Panc1 (cell line): ENCODE data around the gene ATE1. TPM values are rescaled to one million over a fixed set of nuclear protein-coding genes. Genes with fewer than 3 reads are reported as not detected.

Source experiments
- ATAC-seq: fragments of 200-7000 bp; cut with Tn5 transposase; 2 replicates; pipeline ENCODE4 v1.9.1; 2020; ENCODE audit warnings: mild to moderate bottlenecking, moderate library complexity
- BruUV-seq: library from RNA; stranded (reverse); fragments of 400-500 nt; replicated peaks from 2 replicates; lab custom pipeline; 2021; lab: Mats Ljungman, UMichigan
- CTCF ChIA-PET: fragments of 300-600 bp; sonication (Branson Sonifier 250); formaldehyde crosslinking; loops from one replicate; lab custom pipeline; 2022; ENCODE audit warnings: antibody characterized with exemption; lab: Charles Lee
- POLR2A ChIA-PET: fragments of 300-600 bp; sonication (Branson Sonifier 250); formaldehyde crosslinking; loops from one replicate; lab custom pipeline; 2022; ENCODE audit warnings: antibody characterized with exemption; lab: Charles Lee
- DNase-seq: peaks from one replicate; pipeline ENCODE4 v3.0.0-alpha.2; 2010; ENCODE audit warnings: low read depth, low spot score
- H3K27ac ChIP-seq: 2 replicates; pipeline ENCODE4 v1.5.1; 2011; ENCODE audit warnings: mild to moderate bottlenecking, low read length, inconsistent platforms
- H3K27me3 ChIP-seq: fragments of 200-500 bp; sonication (Bioruptor generic); 2 replicates; pipeline ENCODE4 v1.6.0; 2014; ENCODE audit warnings: low read length, inconsistent platforms; ENCODE audit not compliant: control insufficient read depth, insufficient read depth
- H3K36me3 ChIP-seq: fragments of 200-500 bp; sonication (Bioruptor generic); 2 replicates; pipeline ENCODE4 v1.5.1; 2014; ENCODE audit warnings: inconsistent platforms, mild to moderate bottlenecking, low read length, moderate library complexity; ENCODE audit not compliant: control insufficient read depth, insufficient read depth
- H3K4me1 ChIP-seq: 2 replicates; pipeline ENCODE4 v1.5.1; 2011; ENCODE audit warnings: inconsistent platforms, mild to moderate bottlenecking, low read length, moderate library complexity; ENCODE audit not compliant: control insufficient read depth, insufficient read depth
- H3K4me3 ChIP-seq, 2 experiments: 2 replicates each; pipeline ENCODE4 v1.5.1; 2011 to 2012; ENCODE audit warnings: low read depth in 2 of 2, low read length in 2 of 2, mild to moderate bottlenecking in 2 of 2, inconsistent platforms in 1 of 2, moderate library complexity in 1 of 2
- H3K9me3 ChIP-seq: fragments of 200-500 bp; sonication (Bioruptor generic); 2 replicates; pipeline ENCODE4 v1.5.1; 2014; ENCODE audit warnings: low read depth, mild to moderate bottlenecking, inconsistent platforms, low read length, moderate library complexity; ENCODE audit not compliant: control insufficient read depth, insufficient read depth
- POLR2AphosphoS5 ChIP-seq: IDR thresholded peaks from 2 replicates; pipeline ENCODE4 v1.6.1; 2012; ENCODE audit warnings: mild to moderate bottlenecking, low read depth, low read length, moderate library complexity
- SIN3A ChIP-seq: IDR thresholded peaks from 2 replicates; pipeline ENCODE4 v1.6.1; 2012; ENCODE audit warnings: low read depth, mild to moderate bottlenecking, low read length, moderate library complexity, borderline replicate concordance; ENCODE audit not compliant: insufficient read depth
- TCF7L2 ChIP-seq: IDR thresholded peaks from 2 replicates; pipeline ENCODE4 v1.6.1; 2011; ENCODE audit warnings: mild to moderate bottlenecking, low read depth, low read length, inconsistent platforms
- in situ Hi-C: cut with HindIII; loops from 2 replicates; pipeline ENCODE4 v1.10.0; 2016; ENCODE audit warnings: low sequenced_read_pairs, low pct_unique_long_range_greater_than_20kb
- intact Hi-C: fragments of 100-400 bp; cut with micrococcal nuclease; formaldehyde crosslinking; loops from one replicate; pipeline ENCODE4 v1.10.0; 2022; ENCODE audit not compliant: unreplicated experiment
- total RNA-seq: library from RNA; stranded (reverse); gene quantifications from one replicate; pipeline ENCODE4 v1.2.1, GENCODE V29; 2021; ENCODE audit not compliant: unreplicated experiment
- TF ChIP-seq, protein P1 (sequence below): fragments of 450-650 bp; IDR thresholded peaks from 2 replicates; pipeline ENCODE4 v1.5.1; 2017; ENCODE audit warnings: mild to moderate bottlenecking
- TF ChIP-seq, protein P2 (sequence below), 2 experiments: IDR thresholded peaks; 2 replicates each; pipeline ENCODE4 v1.6.1; 2011 to 2012; ENCODE audit warnings: low read depth in 2 of 2, control low read depth in 1 of 2, low read length in 1 of 2, mild to moderate bottlenecking in 1 of 2, moderate library complexity in 1 of 2; ENCODE audit not compliant: insufficient read depth in 1 of 2

ATE1 gene
- total RNA-seq, 1 experiment from 2014 or later, result 45.5 TPM

DNA sequence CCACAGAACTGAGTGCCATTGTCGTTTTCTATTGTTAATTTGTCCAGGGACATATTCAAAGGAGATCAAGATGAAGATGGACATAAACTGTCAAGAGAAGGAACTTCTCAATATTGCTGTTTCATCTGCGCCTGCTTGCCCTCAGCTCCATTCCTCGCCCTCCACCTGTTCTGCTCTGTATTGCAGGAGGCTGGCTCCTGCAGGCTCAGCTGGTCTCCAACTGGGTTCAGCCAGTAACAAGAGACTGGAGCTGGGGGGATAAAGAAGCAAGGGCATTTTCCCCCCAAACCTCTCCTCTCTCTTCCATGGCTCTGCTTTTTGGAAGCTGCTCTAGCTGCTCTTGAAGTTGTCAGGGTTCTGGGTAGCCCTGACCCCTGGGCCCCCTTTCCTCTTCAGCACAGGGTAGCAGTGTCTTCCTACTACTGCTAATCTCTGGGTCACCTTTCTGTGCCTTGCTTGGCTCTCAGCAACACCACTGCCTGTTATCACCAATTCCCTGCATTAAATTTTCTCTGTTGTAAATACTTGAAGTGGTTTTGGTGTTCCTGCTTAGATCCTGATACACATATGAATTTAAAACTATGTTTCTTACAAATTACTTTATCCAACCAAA lies 180.6 kb downstream of the ATE1 start:
- Histone ChIP-seq H3K36me3 (no peaks in the 10 kb centered on the region), H3K27ac (no peak overlapping the region), H3K4me1 (no peaks in the 10 kb centered on the region), H3K27me3 (no peaks in the 10 kb centered on the region), H3K4me3 (no peak overlapping the region), H3K9me3 (no peaks in the 10 kb centered on the region)
- in situ Hi-C loops, result no loop called here
- ATAC-seq (no peak), DNase-seq (no peak)
- TF ChIP-seq, protein P1, sequence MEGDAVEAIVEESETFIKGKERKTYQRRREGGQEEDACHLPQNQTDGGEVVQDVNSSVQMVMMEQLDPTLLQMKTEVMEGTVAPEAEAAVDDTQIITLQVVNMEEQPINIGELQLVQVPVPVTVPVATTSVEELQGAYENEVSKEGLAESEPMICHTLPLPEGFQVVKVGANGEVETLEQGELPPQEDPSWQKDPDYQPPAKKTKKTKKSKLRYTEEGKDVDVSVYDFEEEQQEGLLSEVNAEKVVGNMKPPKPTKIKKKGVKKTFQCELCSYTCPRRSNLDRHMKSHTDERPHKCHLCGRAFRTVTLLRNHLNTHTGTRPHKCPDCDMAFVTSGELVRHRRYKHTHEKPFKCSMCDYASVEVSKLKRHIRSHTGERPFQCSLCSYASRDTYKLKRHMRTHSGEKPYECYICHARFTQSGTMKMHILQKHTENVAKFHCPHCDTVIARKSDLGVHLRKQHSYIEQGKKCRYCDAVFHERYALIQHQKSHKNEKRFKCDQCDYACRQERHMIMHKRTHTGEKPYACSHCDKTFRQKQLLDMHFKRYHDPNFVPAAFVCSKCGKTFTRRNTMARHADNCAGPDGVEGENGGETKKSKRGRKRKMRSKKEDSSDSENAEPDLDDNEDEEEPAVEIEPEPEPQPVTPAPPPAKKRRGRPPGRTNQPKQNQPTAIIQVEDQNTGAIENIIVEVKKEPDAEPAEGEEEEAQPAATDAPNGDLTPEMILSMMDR, result no peak
- TF ChIP-seq, protein P2, sequence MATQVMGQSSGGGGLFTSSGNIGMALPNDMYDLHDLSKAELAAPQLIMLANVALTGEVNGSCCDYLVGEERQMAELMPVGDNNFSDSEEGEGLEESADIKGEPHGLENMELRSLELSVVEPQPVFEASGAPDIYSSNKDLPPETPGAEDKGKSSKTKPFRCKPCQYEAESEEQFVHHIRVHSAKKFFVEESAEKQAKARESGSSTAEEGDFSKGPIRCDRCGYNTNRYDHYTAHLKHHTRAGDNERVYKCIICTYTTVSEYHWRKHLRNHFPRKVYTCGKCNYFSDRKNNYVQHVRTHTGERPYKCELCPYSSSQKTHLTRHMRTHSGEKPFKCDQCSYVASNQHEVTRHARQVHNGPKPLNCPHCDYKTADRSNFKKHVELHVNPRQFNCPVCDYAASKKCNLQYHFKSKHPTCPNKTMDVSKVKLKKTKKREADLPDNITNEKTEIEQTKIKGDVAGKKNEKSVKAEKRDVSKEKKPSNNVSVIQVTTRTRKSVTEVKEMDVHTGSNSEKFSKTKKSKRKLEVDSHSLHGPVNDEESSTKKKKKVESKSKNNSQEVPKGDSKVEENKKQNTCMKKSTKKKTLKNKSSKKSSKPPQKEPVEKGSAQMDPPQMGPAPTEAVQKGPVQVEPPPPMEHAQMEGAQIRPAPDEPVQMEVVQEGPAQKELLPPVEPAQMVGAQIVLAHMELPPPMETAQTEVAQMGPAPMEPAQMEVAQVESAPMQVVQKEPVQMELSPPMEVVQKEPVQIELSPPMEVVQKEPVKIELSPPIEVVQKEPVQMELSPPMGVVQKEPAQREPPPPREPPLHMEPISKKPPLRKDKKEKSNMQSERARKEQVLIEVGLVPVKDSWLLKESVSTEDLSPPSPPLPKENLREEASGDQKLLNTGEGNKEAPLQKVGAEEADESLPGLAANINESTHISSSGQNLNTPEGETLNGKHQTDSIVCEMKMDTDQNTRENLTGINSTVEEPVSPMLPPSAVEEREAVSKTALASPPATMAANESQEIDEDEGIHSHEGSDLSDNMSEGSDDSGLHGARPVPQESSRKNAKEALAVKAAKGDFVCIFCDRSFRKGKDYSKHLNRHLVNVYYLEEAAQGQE (IDR thresholded peaks at IDR 0.05; ENCODE audit: insufficient read depth in 1 of 2, low read depth in 2 of 2, low read length in 1 of 2), result no peak
- TF ChIP-seq POLR2AphosphoS5 (no peak), TCF7L2 (no peak), SIN3A (no peak)
- BruUV-seq, result no TSS peak
- ChIA-PET POLR2A (no interaction called here), CTCF (no interaction called here)
- intact Hi-C loops, result no loop called here

DNA sequence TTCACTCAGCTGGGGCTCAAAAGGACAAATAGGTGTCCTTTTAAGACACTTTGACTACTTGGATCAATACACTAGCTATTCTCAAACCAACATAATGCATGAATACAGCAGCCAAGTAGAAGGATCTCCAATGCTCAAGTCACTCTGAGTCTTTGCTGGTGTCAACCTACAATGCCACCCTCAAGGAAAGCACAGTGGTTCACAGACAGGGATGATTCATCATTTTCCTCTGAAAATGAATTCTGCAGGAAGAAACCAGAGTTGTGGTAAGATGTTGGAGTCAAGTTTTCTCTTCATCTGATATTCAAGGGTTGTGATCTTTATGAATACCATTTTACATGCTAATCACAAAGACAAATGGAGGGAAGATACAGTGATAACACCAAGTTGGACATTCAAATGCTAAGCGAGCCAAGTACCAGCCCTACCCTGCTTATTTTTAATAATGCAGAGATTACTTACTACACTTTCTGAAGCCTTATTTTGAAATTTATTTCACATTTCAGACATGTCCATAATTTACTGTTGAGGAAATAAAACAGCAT lies 186.5 kb downstream of the ATE1 start:
- no peak overlapping the region for H3K27ac ChIP-seq
- TSS peak; percentile 58 for BruUV-seq
- in situ Hi-C loops (no loop called here), intact Hi-C loops (no loop called here)
- H3K9me3 ChIP-seq, result no peaks in the 10 kb centered on the region
- H3K4me3 ChIP-seq, result no peak overlapping the region
- ChIA-PET POLR2A (no interaction called here), CTCF (no interaction called here)
- ATAC-seq (no peak), DNase-seq (no peak)
- no peaks in the 10 kb centered on the region for H3K4me1 ChIP-seq
- H3K36me3 ChIP-seq, result 0 out of 2 replicates have a peak, but pooled peaks cover 2% of the 10 kb centered on the region
- peaks cover 6% of the 10 kb centered on the region for H3K27me3 ChIP-seq
- no peak for TF ChIP-seq POLR2AphosphoS5
- TF ChIP-seq, protein P2 (IDR thresholded peaks at IDR 0.05; ENCODE audit: insufficient read depth in 1 of 2, low read depth in 2 of 2, low read length in 1 of 2), result no peak
- TF ChIP-seq, protein P1, result no peak
- TF ChIP-seq SIN3A, result no peak
- no peak for TF ChIP-seq TCF7L2
